Right kidney (tissue), 1 donor: Measurements from ENCODE around the gene FGF2.
"Not testable (repeated sequence)": the region's sequence is repeated elsewhere in the genome, so short reads cannot be mapped to it uniquely, and the experiment has no call there.

Experiments used
- DNase-seq: peaks from one replicate; pipeline ENCODE4 v3.0.0-alpha.2; 2016

FGF2 gene

GRCh38 chr4:122845066-122845465 is 18.4 kb downstream of the FGF2 start:
- DNase-seq: no peak

- no peak for DNase-seq
Observed at GRCh38 chr4:122845760-122846159, 19.1 kb downstream of the FGF2 start.

- DNase-seq: no peak
Observed at GRCh38 chr4:122847931-122848330, 21.3 kb downstream of the FGF2 start.

GRCh38 chr4:122849789-122850188 is 23.2 kb downstream of the FGF2 start:
- not testable (repeated sequence) for DNase-seq

- DNase-seq: no peak
Observed at GRCh38 chr4:122851568-122851967, 24.9 kb downstream of the FGF2 start.

- peak; percentile 55 for DNase-seq
Observed at GRCh38 chr4:122854447-122855352, 28.1 kb downstream of the FGF2 start.

GRCh38 chr4:122855353-122855890 is 28.8 kb downstream of the FGF2 start:
- DNase-seq: no peak

GRCh38 chr4:122857160-122857559 is 30.5 kb downstream of the FGF2 start:
- no peak for DNase-seq

- no peak for DNase-seq
Observed at GRCh38 chr4:122858705-122859104, 32.1 kb downstream of the FGF2 start.

GRCh38 chr4:122861172-122861943 is 34.7 kb downstream of the FGF2 start:
- DNase-seq: no peak

GRCh38 chr4:122863639-122864038 is 37.0 kb downstream of the FGF2 start:
- DNase-seq: no peak

- DNase-seq: no peak
Observed at GRCh38 chr4:122865425-122865824, 38.8 kb downstream of the FGF2 start.

GRCh38 chr4:122868235-122868634 is 41.6 kb downstream of the FGF2 start:
- DNase-seq: not testable (repeated sequence)

- DNase-seq: no peak
Observed at GRCh38 chr4:122873146-122873545, 46.5 kb downstream of the FGF2 start.

- DNase-seq: no peak
Observed at GRCh38 chr4:122873821-122874593, 47.4 kb downstream of the FGF2 start.

- DNase-seq: no peak
Observed at GRCh38 chr4:122875949-122876348, 49.3 kb downstream of the FGF2 start.

GRCh38 chr4:122876456-122876855 is 49.8 kb downstream of the FGF2 start:
- DNase-seq: no peak

- DNase-seq: no peak
Observed at GRCh38 chr4:122879001-122879400, 52.4 kb downstream of the FGF2 start.

GRCh38 chr4:122882857-122883735 is 56.5 kb downstream of the FGF2 start:
- DNase-seq: no peak

- DNase-seq: no peak
Observed at GRCh38 chr4:122884499-122884898, 57.9 kb downstream of the FGF2 start.

- no peak for DNase-seq
Observed at GRCh38 chr4:122889726-122890125, 63.1 kb downstream of the FGF2 start.
